HepG2 (cell line): ENCODE data around the gene INHA. TPM values are rescaled to one million over a fixed set of nuclear protein-coding genes. Genes with fewer than 3 reads are reported as not detected.

Experiments used
- BHLHE40 ChIP-seq: IDR thresholded peaks from 2 replicates; pipeline ENCODE4 v1.6.1; 2011; ENCODE audit warnings: low read length, improper control_type of control experiment
- BRD4 ChIP-seq: sonication (generic); formaldehyde crosslinking; IDR thresholded peaks from 2 replicates; pipeline ENCODE4 v1.4.0; 2020; ENCODE audit warnings: missing genetic modification reagents
- CBX1 ChIP-seq: IDR thresholded peaks from one replicate; pipeline ENCODE4 v1.6.1; 2016; ENCODE audit warnings: antibody characterized with exemption, low read depth
- CCDC6 ChIP-seq: sonication (generic); formaldehyde crosslinking; IDR thresholded peaks from 2 replicates; pipeline ENCODE4 v1.8.1; 2022; ENCODE audit warnings: mild to moderate bottlenecking, missing genetic modification reagents, moderate library complexity
- CEBPB ChIP-seq: IDR thresholded peaks from 2 replicates; pipeline ENCODE4 v1.6.1; 2011; ENCODE audit warnings: low read depth, low read length, improper control_type of control experiment, borderline replicate concordance
- DR1 ChIP-seq: sonication (generic); formaldehyde crosslinking; IDR thresholded peaks from 2 replicates; pipeline ENCODE4 v1.8.0; 2021; ENCODE audit warnings: mild to moderate bottlenecking, missing genetic modification reagents, inconsistent platforms
- KMT2A ChIP-seq: sonication (generic); formaldehyde crosslinking; IDR thresholded peaks from 2 replicates; pipeline ENCODE4 v1.4.0; 2020; ENCODE audit warnings: missing genetic modification reagents
- MIER2 ChIP-seq: IDR thresholded peaks from 2 replicates; pipeline ENCODE4 v1.6.1; 2016; ENCODE audit warnings: missing biosample characterization, missing genetic modification reagents
- NCOA5 ChIP-seq: sonication (generic); formaldehyde crosslinking; IDR thresholded peaks from 2 replicates; pipeline ENCODE4 v1.4.0; 2020; ENCODE audit warnings: missing genetic modification reagents
- NFYC ChIP-seq: IDR thresholded peaks from 2 replicates; pipeline ENCODE4 v1.6.1; 2016; ENCODE audit warnings: missing genetic modification reagents, missing compliant biosample characterization
- PHF21A ChIP-seq: sonication (generic); formaldehyde crosslinking; IDR thresholded peaks from 2 replicates; pipeline ENCODE4 v1.5.0; 2020; ENCODE audit warnings: mild to moderate bottlenecking, missing genetic modification reagents
- RBM39 ChIP-seq: fragments of 200-400 bp; formaldehyde crosslinking; IDR thresholded peaks from one replicate; pipeline ENCODE4 v1.6.1; 2018; ENCODE audit warnings: antibody characterized with exemption, mild to moderate bottlenecking, low read depth, low read length; ENCODE audit not compliant: poor library complexity, severe bottlenecking
- RNF2 ChIP-seq: fragments of 450-650 bp; conservative IDR thresholded peaks from 2 replicates; pipeline ENCODE4 v1.6.1; 2016; ENCODE audit warnings: low read depth
- ZNF101 ChIP-seq: sonication (generic); formaldehyde crosslinking; IDR thresholded peaks from 2 replicates; pipeline ENCODE4 v1.4.0; 2020; ENCODE audit warnings: mild to moderate bottlenecking, low read depth, missing genetic modification reagents, borderline replicate concordance
- ZNF263 ChIP-seq: sonication (generic); formaldehyde crosslinking; IDR thresholded peaks from 2 replicates; pipeline ENCODE4 v1.4.0; 2020; ENCODE audit warnings: missing genetic modification reagents
- ZNF333 ChIP-seq: sonication (generic); formaldehyde crosslinking; IDR thresholded peaks from 2 replicates; pipeline ENCODE4 v1.4.0; 2020; ENCODE audit warnings: mild to moderate bottlenecking, missing genetic modification reagents, borderline replicate concordance
- ZNF33B ChIP-seq: sonication (generic); formaldehyde crosslinking; IDR thresholded peaks from 2 replicates; pipeline ENCODE4 v1.5.1; 2020; ENCODE audit warnings: mild to moderate bottlenecking, missing genetic modification reagents
- ZNF354B ChIP-seq: sonication (generic); formaldehyde crosslinking; IDR thresholded peaks from 2 replicates; pipeline ENCODE4 v1.8.0; 2022; ENCODE audit warnings: mild to moderate bottlenecking, missing genetic modification reagents
- ZNF367 ChIP-seq: sonication (generic); formaldehyde crosslinking; IDR thresholded peaks from 2 replicates; pipeline ENCODE4 v1.4.0; 2020; ENCODE audit warnings: missing genetic modification reagents, borderline replicate concordance
- ZNF484 ChIP-seq: sonication (generic); formaldehyde crosslinking; IDR thresholded peaks from 2 replicates; pipeline ENCODE4 v1.5.1; 2020; ENCODE audit warnings: mild to moderate bottlenecking, low read depth, missing genetic modification reagents, borderline replicate concordance
- ZNF737 ChIP-seq: sonication (generic); formaldehyde crosslinking; IDR thresholded peaks from 2 replicates; pipeline ENCODE4 v1.5.0; 2020; ENCODE audit warnings: missing genetic modification reagents, mild to moderate bottlenecking, borderline replicate concordance
- ZZZ3 ChIP-seq: sonication (generic); formaldehyde crosslinking; IDR thresholded peaks from 2 replicates; pipeline ENCODE4 v1.4.0; 2020; ENCODE audit warnings: missing genetic modification reagents, mild to moderate bottlenecking, borderline replicate concordance
- polyA plus RNA-seq, 8 experiments: library from polyadenylated mRNA; depleted of rRNA in 3 of 8; stranded (reverse) in 7 of 8; unstranded in 1 of 8; fragments of >200 nt; fragmentation: Illumina TruSeq in 4 of 8; extraction: Trizol in 4 of 8; gene quantifications; 2 replicates each; pipeline versions ENCODE4 v1.2.1 to v1.2.3, GENCODE V29; 2011 to 2016; ENCODE audit warnings: low read depth in 4 of 8, missing spikeins in 1 of 8, mixed read lengths in 1 of 8; ENCODE audit not compliant: insufficient read depth in 1 of 8
- total RNA-seq, 5 experiments: library from RNA; depleted of rRNA; stranded (reverse); fragments of >200 nt; fragmentation: Illumina TruSeq; extraction: Trizol; gene quantifications; 2 replicates each; pipeline ENCODE4 v1.2.3, GENCODE V29; 2016; ENCODE audit warnings: low read depth in 1 of 5
- TF ChIP-seq, protein P1 (sequence below): sonication (generic); formaldehyde crosslinking; IDR thresholded peaks from 2 replicates; pipeline ENCODE4 v1.8.0; 2022; ENCODE audit warnings: mild to moderate bottlenecking, missing genetic modification reagents, borderline replicate concordance
- TF ChIP-seq, protein P2 (sequence below): sonication (generic); formaldehyde crosslinking; IDR thresholded peaks from 2 replicates; pipeline ENCODE4 v1.5.0; 2020; ENCODE audit warnings: mild to moderate bottlenecking, missing genetic modification reagents
- TF ChIP-seq, protein P3 (sequence below): sonication (generic); formaldehyde crosslinking; IDR thresholded peaks from 2 replicates; pipeline ENCODE4 v1.8.0; 2022; ENCODE audit warnings: missing genetic modification reagents, low read depth, mild to moderate bottlenecking, borderline replicate concordance
- TF ChIP-seq, protein P4 (sequence below): IDR thresholded peaks from 2 replicates; pipeline ENCODE4 v1.6.1; 2016; ENCODE audit warnings: low read depth, borderline replicate concordance

The INHA gene
- total and polyA plus RNA-seq, 2 of the 13 experiments (the other 11 are each of a cell fraction or from before 2014, with no cell fraction given) = 4.1 to 15.2 TPM

DNA sequence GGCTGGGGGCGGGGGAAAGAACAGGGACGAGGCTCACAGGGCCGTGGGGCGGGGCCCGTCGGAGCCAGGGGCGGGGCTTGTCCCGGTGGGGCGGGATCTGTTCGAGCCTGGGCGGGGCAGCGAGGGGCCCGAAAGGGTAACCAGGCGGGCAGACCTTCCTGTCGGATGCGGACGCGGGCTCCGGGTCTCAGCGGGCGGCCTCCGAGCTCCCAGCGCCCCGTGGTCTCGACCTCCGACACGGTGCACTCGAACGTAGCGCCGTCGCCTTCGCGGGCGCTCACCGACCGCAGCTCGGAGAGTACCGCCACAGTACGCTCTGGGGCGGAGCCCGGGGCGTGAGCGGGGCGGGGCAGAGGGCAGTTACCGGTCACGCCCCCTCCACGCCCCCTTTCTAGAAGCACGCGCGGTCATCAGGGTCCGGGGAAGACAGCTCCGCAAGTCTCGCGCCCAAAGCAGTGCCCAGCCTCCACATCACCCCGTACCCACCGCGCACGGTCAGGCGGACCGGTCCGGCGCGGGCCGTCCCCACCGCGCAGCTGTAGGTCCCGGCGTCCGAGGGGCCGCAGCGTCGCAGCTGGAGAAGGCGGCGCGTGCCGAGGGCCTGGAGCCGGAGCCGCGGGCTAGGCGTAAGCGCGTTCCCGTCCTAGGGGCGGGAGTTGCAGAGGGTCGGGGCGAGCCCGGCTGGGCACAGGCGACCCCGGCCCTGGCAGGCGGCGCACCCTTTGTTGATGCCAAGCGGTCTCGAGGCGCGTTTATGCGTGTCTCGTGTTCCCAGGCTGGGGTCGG, 19.5 kb upstream of the INHA start (continued):
- TF ChIP-seq, protein P1, sequence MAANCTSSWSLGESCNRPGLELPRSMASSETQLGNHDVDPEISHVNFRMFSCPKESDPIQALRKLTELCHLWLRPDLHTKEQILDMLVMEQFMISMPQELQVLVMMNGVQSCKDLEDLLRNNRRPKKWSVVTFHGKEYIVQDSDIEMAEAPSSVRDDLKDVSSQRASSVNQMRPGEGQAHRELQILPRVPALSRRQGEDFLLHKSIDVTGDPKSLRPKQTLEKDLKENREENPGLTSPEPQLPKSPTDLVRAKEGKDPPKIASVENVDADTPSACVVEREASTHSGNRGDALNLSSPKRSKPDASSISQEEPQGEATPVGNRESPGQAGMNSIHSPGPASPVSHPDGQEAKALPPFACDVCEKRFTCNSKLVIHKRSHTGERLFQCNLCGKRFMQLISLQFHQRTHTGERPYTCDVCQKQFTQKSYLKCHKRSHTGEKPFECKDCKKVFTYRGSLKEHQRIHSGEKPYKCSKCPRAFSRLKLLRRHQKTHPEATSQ (CRISPR knock-in tag) = no peak
- TF ChIP-seq, protein P2, sequence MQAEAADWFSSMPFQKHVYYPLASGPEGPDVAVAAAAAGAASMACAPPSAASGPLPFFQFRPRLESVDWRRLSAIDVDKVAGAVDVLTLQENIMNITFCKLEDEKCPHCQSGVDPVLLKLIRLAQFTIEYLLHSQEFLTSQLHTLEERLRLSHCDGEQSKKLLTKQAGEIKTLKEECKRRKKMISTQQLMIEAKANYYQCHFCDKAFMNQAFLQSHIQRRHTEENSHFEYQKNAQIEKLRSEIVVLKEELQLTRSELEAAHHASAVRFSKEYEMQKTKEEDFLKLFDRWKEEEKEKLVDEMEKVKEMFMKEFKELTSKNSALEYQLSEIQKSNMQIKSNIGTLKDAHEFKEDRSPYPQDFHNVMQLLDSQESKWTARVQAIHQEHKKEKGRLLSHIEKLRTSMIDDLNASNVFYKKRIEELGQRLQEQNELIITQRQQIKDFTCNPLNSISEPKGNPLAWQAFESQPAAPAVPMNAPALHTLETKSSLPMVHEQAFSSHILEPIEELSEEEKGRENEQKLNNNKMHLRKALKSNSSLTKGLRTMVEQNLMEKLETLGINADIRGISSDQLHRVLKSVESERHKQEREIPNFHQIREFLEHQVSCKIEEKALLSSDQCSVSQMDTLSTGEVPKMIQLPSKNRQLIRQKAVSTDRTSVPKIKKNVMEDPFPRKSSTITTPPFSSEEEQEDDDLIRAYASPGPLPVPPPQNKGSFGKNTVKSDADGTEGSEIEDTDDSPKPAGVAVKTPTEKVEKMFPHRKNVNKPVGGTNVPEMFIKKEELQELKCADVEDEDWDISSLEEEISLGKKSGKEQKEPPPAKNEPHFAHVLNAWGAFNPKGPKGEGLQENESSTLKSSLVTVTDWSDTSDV (CRISPR knock-in tag) = peak; percentile 68; the same call in 1 of the 2 replicates
- TF ChIP-seq DR1 (no peak), ZZZ3 (CRISPR knock-in tag) (peak; percentile 65; the same call in 1 of the 2 replicates), NFYC (no peak), ZNF333 (CRISPR knock-in tag) (peak; percentile 47; the same call in 1 of the 2 replicates), ZNF367 (CRISPR knock-in tag) (peak; percentile 84; the same call in 1 of the 2 replicates), ZNF101 (CRISPR knock-in tag) (no peak), RNF2 (peak; percentile 86), ZNF737 (CRISPR knock-in tag) (no peak), ZNF484 (no peak), BRD4 (CRISPR knock-in tag) (no peak), RBM39 (no peak), CBX1 (no peak), NCOA5 (CRISPR knock-in tag) (no peak), ZNF263 (CRISPR knock-in tag) (peak; percentile 30; the same call in 1 of the 2 replicates), BHLHE40 (peak; percentile 61), KMT2A (CRISPR knock-in tag) (no peak), ZNF354B (CRISPR knock-in tag) (0 out of 2 replicates have a peak, but pooled peaks have one; percentile 55), ZNF33B (no peak), CCDC6 (CRISPR knock-in tag) (peak; percentile 78; the same call in 1 of the 2 replicates), PHF21A (peak; percentile 53), CEBPB (no peak), MIER2 (CRISPR knock-in tag) (peak; percentile 11; the same call in 1 of the 2 replicates)
- TF ChIP-seq, protein P3, sequence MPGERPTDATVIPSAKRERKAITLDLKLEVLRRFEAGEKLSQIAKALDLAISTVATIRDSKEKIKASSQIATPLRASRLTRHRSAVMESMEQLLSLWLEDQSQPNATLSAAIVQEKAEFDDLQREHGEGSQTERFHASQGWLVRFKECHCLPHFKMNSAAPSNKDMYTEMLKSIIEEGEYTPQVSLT (CRISPR knock-in tag) = no peak; the same call in 1 of the 2 replicates
- TF ChIP-seq, protein P4, sequence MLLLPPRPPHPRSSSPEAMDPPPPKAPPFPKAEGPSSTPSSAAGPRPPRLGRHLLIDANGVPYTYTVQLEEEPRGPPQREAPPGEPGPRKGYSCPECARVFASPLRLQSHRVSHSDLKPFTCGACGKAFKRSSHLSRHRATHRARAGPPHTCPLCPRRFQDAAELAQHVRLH (CRISPR knock-in tag) = peak; percentile 82; the same call in 1 of the 2 replicates
